Mesodermal cell (in vitro differentiated cells): ENCODE measurements around the gene ESR2.
"Not testable (repeated sequence)": the region's sequence is repeated elsewhere in the genome, so short reads cannot be mapped to it uniquely, and the experiment has no call there.

Source experiments
- H3K27ac ChIP-seq: 2 replicates; pipeline ENCODE4 v1.7.0; 2013; ENCODE audit warnings: mild to moderate bottlenecking, low read depth, low read length, moderate library complexity; ENCODE audit not compliant: severe bottlenecking
- H3K36me3 ChIP-seq: 2 replicates; pipeline ENCODE4 v1.7.1; 2013; ENCODE audit warnings: mild to moderate bottlenecking, low read length, moderate library complexity; ENCODE audit not compliant: control insufficient read depth, insufficient read depth
- H3K4me1 ChIP-seq: one replicate; pipeline ENCODE4 v1.7.1; 2013; ENCODE audit warnings: mild to moderate bottlenecking, low read length; ENCODE audit not compliant: insufficient read depth, control insufficient read depth, poor library complexity, severe bottlenecking
- H3K4me3 ChIP-seq: 2 replicates; pipeline ENCODE4 v1.7.0; 2013; ENCODE audit warnings: low read length, control low read depth, mild to moderate bottlenecking; ENCODE audit not compliant: insufficient read depth, poor library complexity, severe bottlenecking; ENCODE audit errors: extremely low read depth
- H3K9me3 ChIP-seq: 2 replicates; pipeline ENCODE4 v1.7.1; 2013; ENCODE audit warnings: mild to moderate bottlenecking, low read length, moderate library complexity; ENCODE audit not compliant: control insufficient read depth
- WGBS, 2 experiments: methylation state at CpG; one replicate each; pipeline ENCODE4 v1.1.5; 2013; ENCODE audit warnings: missing lambda C conversion rate in 2 of 2; ENCODE audit not compliant: insufficient coverage in 2 of 2; 5-methylcytosine and 5-hydroxymethylcytosine counted together

ESR2 gene

GRCh38 chr14:64137657-64138290 lies 156.4 kb downstream of the ESR2 start:
- Histone ChIP-seq H3K9me3 (no peaks in the 10 kb centered on the region), H3K4me1 (peaks cover under 1% of the 10 kb centered on the region), H3K36me3 (peaks cover 4% of the 10 kb centered on the region), H3K4me3 (no peak overlapping the region), H3K27ac (no peak overlapping the region)
- 83 to 88% methylated on average over 5 to 7 of the region's 9 CpGs for WGBS, 2 experiments

DNA sequence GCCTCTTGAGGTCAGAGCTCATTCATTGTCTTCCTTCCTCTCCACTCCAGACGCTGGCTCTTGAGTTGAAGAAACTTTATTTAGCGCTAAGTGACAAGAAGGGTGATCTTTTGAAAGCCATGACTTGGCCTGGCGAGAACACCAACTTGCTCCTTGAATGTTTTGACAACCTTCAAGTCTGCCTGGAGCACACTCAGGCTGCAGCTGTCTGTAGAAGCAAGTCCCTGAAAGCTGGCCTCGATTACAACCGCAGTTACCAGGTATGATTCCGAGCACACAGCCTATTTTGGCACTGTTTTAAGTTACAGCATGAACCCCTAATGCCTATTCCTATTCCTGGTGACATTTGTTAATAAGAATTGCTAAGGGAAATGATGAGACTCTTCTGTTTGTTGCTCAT lies 167.6 kb downstream of the ESR2 start:
- Histone ChIP-seq H3K4me3 (no peak overlapping the region), H3K27ac (no peak overlapping the region), H3K9me3 (no peaks in the 10 kb centered on the region), H3K36me3 (peaks cover 19% of the 10 kb centered on the region), H3K4me1 (no peaks in the 10 kb centered on the region)
- WGBS, 2 experiments = 93% methylated on average over 5 of the region's 6 CpGs

DNA sequence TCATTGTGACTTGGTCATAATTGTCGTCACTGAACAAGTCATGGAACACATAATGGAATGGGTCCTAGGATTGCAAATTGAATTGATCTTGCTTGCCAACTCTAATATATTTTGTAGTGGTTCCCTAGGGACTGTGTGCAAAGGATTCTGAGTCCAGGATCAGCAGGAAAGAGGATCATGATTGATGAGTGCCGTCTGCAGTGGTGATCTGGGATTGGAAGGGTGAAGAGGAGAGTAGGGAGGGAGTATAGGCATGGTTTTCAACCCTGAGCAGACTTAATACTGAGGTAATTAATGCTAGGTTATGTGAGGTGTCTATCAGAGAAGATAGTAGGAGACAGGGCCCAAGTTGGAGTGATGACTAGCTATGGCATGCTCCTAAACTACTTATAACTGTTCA lies 168.9 kb downstream of the ESR2 start:
- peaks cover 19% of the 10 kb centered on the region for H3K36me3 ChIP-seq
- WGBS, 2 experiments = 69 to 94% methylated on average over 1 to 2 of the region's 2 CpGs
- no peaks in the 10 kb centered on the region for H3K9me3 ChIP-seq

GRCh38 chr14:64123241-64123822 lies 170.8 kb downstream of the ESR2 start:
- 93 to 94% methylated on average over 5 of the region's 5 CpGs for WGBS, 2 experiments
- H3K4me1 ChIP-seq = no peaks in the 10 kb centered on the region
- peaks cover 19% of the 10 kb centered on the region for H3K36me3 ChIP-seq
- no peak overlapping the region for H3K4me3 ChIP-seq
- H3K9me3 ChIP-seq = no peaks in the 10 kb centered on the region
- H3K27ac ChIP-seq = no peak overlapping the region

More for the DNA sequence above, 168.9 kb downstream of the ESR2 start:
- Histone ChIP-seq H3K27ac (no peak overlapping the region), H3K4me3 (no peak overlapping the region), H3K4me1 (no peaks in the 10 kb centered on the region)

- H3K9me3 ChIP-seq = no peaks in the 10 kb centered on the region
- no peaks in the 10 kb centered on the region for H3K4me1 ChIP-seq
- no peak overlapping the region for H3K27ac ChIP-seq
- H3K4me3 ChIP-seq = no peak overlapping the region
- peaks cover 7% of the 10 kb centered on the region for H3K36me3 ChIP-seq
These were observed 174.2 kb downstream of the ESR2 start for GRCh38 chr14:64119980-64120379.

DNA sequence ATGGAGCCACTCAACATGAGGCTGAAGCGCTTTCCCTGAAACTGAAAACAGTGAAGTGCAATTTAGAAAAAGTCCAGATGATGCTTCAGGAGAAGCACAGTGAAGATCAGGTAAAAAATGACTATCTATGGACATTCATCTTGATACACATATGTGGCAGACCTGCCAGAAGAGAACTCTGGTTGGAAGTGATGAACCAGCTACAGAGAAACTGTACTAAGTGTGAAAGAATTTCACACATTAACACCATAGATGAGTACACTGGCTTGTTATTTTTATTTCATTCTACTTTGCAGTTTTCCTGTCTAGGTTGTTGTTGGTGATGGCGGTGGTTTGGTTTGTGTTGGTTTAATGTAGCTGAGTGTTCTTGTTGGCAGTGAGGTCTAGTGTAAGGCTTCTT lies 174.7 kb downstream of the ESR2 start:
- H3K36me3 ChIP-seq = peaks cover 7% of the 10 kb centered on the region
- no peak overlapping the region for H3K4me3 ChIP-seq
- 85 to 86% methylated on average over 1 to 2 of the region's 2 CpGs for WGBS, 2 experiments
- H3K4me1 ChIP-seq = peaks cover 2% of the 10 kb centered on the region
- H3K9me3 ChIP-seq = no peaks in the 10 kb centered on the region
- H3K27ac ChIP-seq = no peak overlapping the region

DNA sequence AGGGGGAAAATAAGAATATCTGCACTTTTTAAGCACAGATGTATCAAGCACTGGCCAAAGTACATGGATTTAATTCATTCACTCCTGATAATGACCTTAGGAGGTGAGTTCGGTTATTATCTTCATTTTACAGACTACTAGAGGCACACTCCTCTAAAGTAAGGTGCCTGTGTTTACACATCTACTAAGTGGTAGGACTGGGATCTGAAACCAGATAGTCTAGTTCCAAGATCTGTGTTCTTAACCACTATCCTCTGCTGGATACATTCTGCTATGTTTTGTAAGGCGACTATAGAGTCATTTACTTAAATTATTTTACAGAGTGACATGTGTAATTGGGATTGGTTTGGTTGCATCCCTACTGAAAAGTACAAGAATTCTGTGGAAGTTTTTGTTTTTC lies 175.3 kb downstream of the ESR2 start:
- no CpG with 5 or more reads among the region's 2 CpGs for WGBS, 2 experiments
- H3K36me3 ChIP-seq = peaks cover 7% of the 10 kb centered on the region

GRCh38 chr14:64118403-64118742 lies 175.8 kb downstream of the ESR2 start:
- H3K36me3 ChIP-seq, H3K9me3 ChIP-seq, H3K4me3 ChIP-seq, H3K4me1 ChIP-seq, H3K27ac ChIP-seq: not testable (repeated sequence)
- WGBS, 2 experiments = 88 to 97% methylated on average over 4 to 5 of the region's 7 CpGs

More for the DNA sequence above, 175.3 kb downstream of the ESR2 start:
- Histone ChIP-seq H3K4me3 (no peak overlapping the region), H3K9me3 (no peaks in the 10 kb centered on the region), H3K27ac (no peak overlapping the region), H3K4me1 (peaks cover 5% of the 10 kb centered on the region)

DNA sequence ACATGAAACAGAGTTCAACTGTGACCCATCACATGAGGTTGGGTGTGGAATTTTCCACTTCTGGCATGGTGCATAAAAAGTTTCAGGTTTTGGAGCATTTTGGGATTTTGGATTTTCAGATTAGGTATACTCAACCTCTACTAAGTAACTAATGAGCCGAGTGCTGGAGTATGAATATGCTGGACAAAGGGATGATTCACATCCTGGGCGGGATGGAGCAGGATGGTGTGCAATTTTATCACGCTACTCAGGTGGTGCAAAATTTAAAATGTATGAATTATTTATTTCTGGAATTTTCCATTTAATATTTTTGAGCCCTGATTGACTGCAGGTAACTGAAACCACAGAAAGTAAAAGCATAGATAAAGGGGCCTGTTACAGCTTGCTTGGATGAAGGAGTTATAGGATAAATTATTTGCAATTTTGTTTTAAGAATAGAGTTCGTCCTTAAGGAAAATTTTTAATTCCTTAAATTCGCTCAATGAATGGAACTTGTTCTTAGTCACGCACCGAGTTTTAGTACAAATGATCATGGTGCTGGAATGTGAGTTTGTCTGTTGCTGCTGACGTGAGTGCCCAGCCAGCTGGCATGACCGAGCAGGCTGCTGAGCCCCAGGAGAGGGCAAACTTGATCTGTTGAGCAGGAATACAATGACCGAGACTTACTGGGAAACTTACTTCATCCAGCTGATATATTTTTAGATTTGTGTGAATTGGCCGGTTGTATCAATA lies 176.3 kb downstream of the ESR2 start:
- Histone ChIP-seq H3K4me3 (no peak overlapping the region), H3K36me3 (peaks cover 7% of the 10 kb centered on the region), H3K4me1 (peaks cover 5% of the 10 kb centered on the region), H3K27ac (no peak overlapping the region), H3K9me3 (no peaks in the 10 kb centered on the region)
- WGBS, 2 experiments = 90 to 100% methylated on average over 6 to 7 of the region's 11 CpGs

DNA sequence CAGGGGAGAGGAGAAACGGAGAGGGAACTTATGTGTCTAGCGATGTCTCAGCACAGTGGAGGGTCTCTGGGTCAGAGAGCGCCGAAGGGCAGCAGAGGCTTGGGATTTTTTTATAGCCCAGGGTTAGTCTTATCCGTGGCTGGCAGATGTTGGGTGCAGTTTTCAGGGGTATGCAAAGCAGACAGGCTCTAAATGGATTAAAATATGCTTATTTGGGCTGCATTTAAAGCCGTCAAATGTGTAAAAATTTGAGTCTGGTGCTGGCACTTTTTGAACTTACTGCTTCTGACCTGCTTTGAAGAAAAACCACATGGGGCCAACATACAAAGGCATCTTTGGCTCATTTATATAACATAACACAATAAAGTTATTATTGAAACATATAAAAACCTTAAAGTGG lies 178.8 kb downstream of the ESR2 start:
- H3K36me3 ChIP-seq = peaks cover 2% of the 10 kb centered on the region
- H3K4me3 ChIP-seq = no peak overlapping the region
- H3K4me1 ChIP-seq = peaks cover 5% of the 10 kb centered on the region
- WGBS, 2 experiments = 92% methylated on average over 5 to 6 of the region's 6 CpGs
- H3K9me3 ChIP-seq = no peaks in the 10 kb centered on the region
- no peak overlapping the region for H3K27ac ChIP-seq

GRCh38 chr14:64114796-64115195 lies 179.4 kb downstream of the ESR2 start:
- Histone ChIP-seq H3K36me3 (peaks cover 2% of the 10 kb centered on the region), H3K4me1 (peaks cover 5% of the 10 kb centered on the region), H3K27ac (no peak overlapping the region), H3K4me3 (no peak overlapping the region), H3K9me3 (no peaks in the 10 kb centered on the region)
- 96 to 97% methylated on average over 5 to 7 of the region's 7 CpGs for WGBS, 2 experiments
